ENCODE results near the gene PLK3.

The PLK3 gene

GRCh38 chr1:44839576-44839975 is 39.4 kb downstream of the PLK3 start:
- Histone ChIP-seq H3K4me1 (ENCODE audit: control insufficient read depth in 5 of 5, insufficient read depth in 5 of 5, low read length in 5 of 5) (peaks cover 0 to 25% (median 15%) of the 10 kb centered on the region in 5 donors), H3K27me3 (ENCODE audit: control insufficient read depth in 5 of 5, insufficient read depth in 4 of 5, low read length in 5 of 5) (no peaks in the 10 kb centered on the region), H3K4me3 (ENCODE audit: low read depth in 1 of 5, low read length in 5 of 5) (no peak overlapping the region), H3K9me3 (ENCODE audit: control insufficient read depth in 5 of 5, low read length in 5 of 5) (no peaks in the 10 kb centered on the region), H3K36me3 (ENCODE audit: control insufficient read depth in 5 of 5, insufficient read depth in 5 of 5, low read length in 5 of 5) (no peaks in the 10 kb centered on the region), H3K9ac (ENCODE audit: low read length in 5 of 5) (no peak overlapping the region), H3K27ac (ENCODE audit: low read depth, low read length) (no peak overlapping the region)

GRCh38 chr1:44842486-44842861 is 42.3 kb downstream of the PLK3 start:
- Histone ChIP-seq H3K9ac (ENCODE audit: low read length in 5 of 5) (peak overlapping the region in 4 of 5 donors; percentile 43 to 66 (median 65)), H3K4me1 (ENCODE audit: control insufficient read depth in 5 of 5, insufficient read depth in 5 of 5, low read length in 5 of 5) (peaks cover 0 to 15% (median 11%) of the 10 kb centered on the region in 5 donors), H3K27me3 (ENCODE audit: control insufficient read depth in 5 of 5, insufficient read depth in 4 of 5, low read length in 5 of 5) (no peaks in the 10 kb centered on the region), H3K27ac (ENCODE audit: low read depth, low read length) (no peak overlapping the region), H3K4me3 (ENCODE audit: low read depth in 1 of 5, low read length in 5 of 5) (peak overlapping the region; percentile 35 to 65 (median 52)), H3K36me3 (ENCODE audit: control insufficient read depth in 5 of 5, insufficient read depth in 5 of 5, low read length in 5 of 5) (no peaks in the 10 kb centered on the region), H3K9me3 (ENCODE audit: control insufficient read depth in 5 of 5, low read length in 5 of 5) (no peaks in the 10 kb centered on the region)

GRCh38 chr1:44842862-44843655 is 42.9 kb downstream of the PLK3 start, which contains the start of gene PTCH2:
PTCH2 (minus strand) TSS chr1:44843253; CDS start chr1:44842932, 321 bp downstream.
- H3K36me3 ChIP-seq (ENCODE audit: control insufficient read depth in 5 of 5, insufficient read depth in 5 of 5, low read length in 5 of 5) = no peaks in the 10 kb centered on the region
- H3K4me3 ChIP-seq (ENCODE audit: low read depth in 1 of 5, low read length in 5 of 5) = peak within 1 kb of the TSS; percentile 35 to 65 (median 52)
- H3K9me3 ChIP-seq (ENCODE audit: control insufficient read depth in 5 of 5, low read length in 5 of 5) = no peaks in the 10 kb centered on the region
- no peaks in the 10 kb centered on the region for H3K27me3 ChIP-seq (ENCODE audit: control insufficient read depth in 5 of 5, insufficient read depth in 4 of 5, low read length in 5 of 5)
- H3K27ac ChIP-seq (ENCODE audit: low read depth, low read length) = no peak within 1 kb of the TSS
- peaks cover 0 to 15% (median 11%) of the 10 kb centered on the region in 5 donors for H3K4me1 ChIP-seq (ENCODE audit: control insufficient read depth in 5 of 5, insufficient read depth in 5 of 5, low read length in 5 of 5)
- peak within 1 kb of the TSS in 4 of 5 donors; percentile 43 to 66 (median 65) for H3K9ac ChIP-seq (ENCODE audit: low read length in 5 of 5)

- Histone ChIP-seq H3K27ac (ENCODE audit: low read depth, low read length) (no peak overlapping the region), H3K9me3 (ENCODE audit: control insufficient read depth in 5 of 5, low read length in 5 of 5) (no peaks in the 10 kb centered on the region), H3K27me3 (ENCODE audit: control insufficient read depth in 5 of 5, insufficient read depth in 4 of 5, low read length in 5 of 5) (no peaks in the 10 kb centered on the region), H3K4me1 (ENCODE audit: control insufficient read depth in 5 of 5, insufficient read depth in 5 of 5, low read length in 5 of 5) (peaks cover 0 to 22% (median 12%) of the 10 kb centered on the region in 5 donors), H3K9ac (ENCODE audit: low read length in 5 of 5) (no peak overlapping the region), H3K4me3 (ENCODE audit: low read depth in 1 of 5, low read length in 5 of 5) (no peak overlapping the region), H3K36me3 (ENCODE audit: control insufficient read depth in 5 of 5, insufficient read depth in 5 of 5, low read length in 5 of 5) (peaks cover 0 to 17% (median 15%) of the 10 kb centered on the region in 5 donors)
Measured at GRCh38 chr1:44846985-44847384, 46.8 kb downstream of the PLK3 start.

GRCh38 chr1:44847845-44848244 is 47.7 kb downstream of the PLK3 start:
- Histone ChIP-seq H3K4me3 (ENCODE audit: low read depth in 1 of 5, low read length in 5 of 5) (no peak overlapping the region), H3K9me3 (ENCODE audit: control insufficient read depth in 5 of 5, low read length in 5 of 5) (no peaks in the 10 kb centered on the region), H3K27ac (ENCODE audit: low read depth, low read length) (no peak overlapping the region), H3K36me3 (ENCODE audit: control insufficient read depth in 5 of 5, insufficient read depth in 5 of 5, low read length in 5 of 5) (peaks cover 2 to 19% (median 15%) of the 10 kb centered on the region in 5 donors), H3K9ac (ENCODE audit: low read length in 5 of 5) (no peak overlapping the region), H3K27me3 (ENCODE audit: control insufficient read depth in 5 of 5, insufficient read depth in 4 of 5, low read length in 5 of 5) (no peaks in the 10 kb centered on the region), H3K4me1 (ENCODE audit: control insufficient read depth in 5 of 5, insufficient read depth in 5 of 5, low read length in 5 of 5) (peaks cover 0 to 14% (median 6%) of the 10 kb centered on the region in 5 donors)

- peaks cover 4 to 23% (median 15%) of the 10 kb centered on the region in 5 donors for H3K36me3 ChIP-seq (ENCODE audit: control insufficient read depth in 5 of 5, insufficient read depth in 5 of 5, low read length in 5 of 5)
- no peaks in the 10 kb centered on the region for H3K9me3 ChIP-seq (ENCODE audit: control insufficient read depth in 5 of 5, low read length in 5 of 5)
- peaks cover 0 to 8% (median 0%) of the 10 kb centered on the region in 5 donors for H3K4me1 ChIP-seq (ENCODE audit: control insufficient read depth in 5 of 5, insufficient read depth in 5 of 5, low read length in 5 of 5)
- no peak overlapping the region for H3K4me3 ChIP-seq (ENCODE audit: low read depth in 1 of 5, low read length in 5 of 5)
- no peak overlapping the region for H3K27ac ChIP-seq (ENCODE audit: low read depth, low read length)
- H3K27me3 ChIP-seq (ENCODE audit: control insufficient read depth in 5 of 5, insufficient read depth in 4 of 5, low read length in 5 of 5) = no peaks in the 10 kb centered on the region
- peak overlapping the region in 1 of 5 donors; percentile 9 for H3K9ac ChIP-seq (ENCODE audit: low read length in 5 of 5)
Measured at GRCh38 chr1:44848456-44849181, 48.4 kb downstream of the PLK3 start.

GRCh38 chr1:44849575-44850132 is 49.5 kb downstream of the PLK3 start:
- Histone ChIP-seq H3K9me3 (ENCODE audit: control insufficient read depth in 5 of 5, low read length in 5 of 5) (no peaks in the 10 kb centered on the region), H3K36me3 (ENCODE audit: control insufficient read depth in 5 of 5, insufficient read depth in 5 of 5, low read length in 5 of 5) (peaks cover 4 to 28% (median 16%) of the 10 kb centered on the region in 5 donors), H3K27me3 (ENCODE audit: control insufficient read depth in 5 of 5, insufficient read depth in 4 of 5, low read length in 5 of 5) (no peaks in the 10 kb centered on the region), H3K9ac (ENCODE audit: low read length in 5 of 5) (no peak overlapping the region), H3K4me1 (ENCODE audit: control insufficient read depth in 5 of 5, insufficient read depth in 5 of 5, low read length in 5 of 5) (peaks cover 0 to 8% (median 0%) of the 10 kb centered on the region in 5 donors), H3K4me3 (ENCODE audit: low read depth in 1 of 5, low read length in 5 of 5) (no peak overlapping the region), H3K27ac (ENCODE audit: low read depth, low read length) (no peak overlapping the region)

- Histone ChIP-seq H3K9me3 (ENCODE audit: control insufficient read depth in 5 of 5, low read length in 5 of 5) (no peaks in the 10 kb centered on the region), H3K36me3 (ENCODE audit: control insufficient read depth in 5 of 5, insufficient read depth in 5 of 5, low read length in 5 of 5) (peaks cover 4 to 37% (median 28%) of the 10 kb centered on the region in 5 donors), H3K4me1 (ENCODE audit: control insufficient read depth in 5 of 5, insufficient read depth in 5 of 5, low read length in 5 of 5) (peaks cover 0 to 8% (median 0%) of the 10 kb centered on the region in 5 donors), H3K4me3 (ENCODE audit: low read depth in 1 of 5, low read length in 5 of 5) (no peak overlapping the region), H3K27ac (ENCODE audit: low read depth, low read length) (no peak overlapping the region), H3K9ac (ENCODE audit: low read length in 5 of 5) (no peak overlapping the region), H3K27me3 (ENCODE audit: control insufficient read depth in 5 of 5, insufficient read depth in 4 of 5, low read length in 5 of 5) (no peaks in the 10 kb centered on the region)
Measured at GRCh38 chr1:44851308-44851707, 51.1 kb downstream of the PLK3 start.

- no peak overlapping the region for H3K9ac ChIP-seq (ENCODE audit: low read length in 5 of 5)
- peaks cover 4 to 49% (median 42%) of the 10 kb centered on the region in 5 donors for H3K36me3 ChIP-seq (ENCODE audit: control insufficient read depth in 5 of 5, insufficient read depth in 5 of 5, low read length in 5 of 5)
- no peaks in the 10 kb centered on the region for H3K9me3 ChIP-seq (ENCODE audit: control insufficient read depth in 5 of 5, low read length in 5 of 5)
- no peak overlapping the region for H3K27ac ChIP-seq (ENCODE audit: low read depth, low read length)
- H3K4me3 ChIP-seq (ENCODE audit: low read depth in 1 of 5, low read length in 5 of 5) = no peak overlapping the region
- H3K27me3 ChIP-seq (ENCODE audit: control insufficient read depth in 5 of 5, insufficient read depth in 4 of 5, low read length in 5 of 5) = no peaks in the 10 kb centered on the region
- H3K4me1 ChIP-seq (ENCODE audit: control insufficient read depth in 5 of 5, insufficient read depth in 5 of 5, low read length in 5 of 5) = peaks cover 0 to 8% (median 0%) of the 10 kb centered on the region in 5 donors
Measured at GRCh38 chr1:44853201-44853600, 53.0 kb downstream of the PLK3 start.

Data from subcutaneous abdominal adipose tissue (tissue), 5 donors.